ENCODE measurements around the gene ODF4.

DNA sequence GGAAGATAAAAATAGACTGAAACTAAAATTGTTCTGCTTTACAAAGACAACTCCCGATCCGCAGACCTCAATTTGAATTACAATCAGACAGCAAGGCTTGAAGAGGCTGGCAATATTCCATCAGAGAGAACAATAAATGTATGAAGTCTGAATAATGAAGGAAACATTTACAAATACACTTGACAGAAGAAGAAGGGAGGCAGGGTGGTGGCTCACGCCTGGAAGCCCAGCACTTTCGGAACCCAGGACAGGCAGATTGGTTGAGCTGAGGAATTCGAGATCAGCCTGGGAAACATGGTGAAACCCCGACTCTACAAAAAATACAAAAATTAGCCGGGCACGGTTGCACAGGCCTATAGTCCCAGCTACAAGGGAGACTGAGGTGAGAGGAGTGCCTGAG, 14.6 kb downstream of the ODF4 start:
- TF ChIP-seq, protein P1, sequence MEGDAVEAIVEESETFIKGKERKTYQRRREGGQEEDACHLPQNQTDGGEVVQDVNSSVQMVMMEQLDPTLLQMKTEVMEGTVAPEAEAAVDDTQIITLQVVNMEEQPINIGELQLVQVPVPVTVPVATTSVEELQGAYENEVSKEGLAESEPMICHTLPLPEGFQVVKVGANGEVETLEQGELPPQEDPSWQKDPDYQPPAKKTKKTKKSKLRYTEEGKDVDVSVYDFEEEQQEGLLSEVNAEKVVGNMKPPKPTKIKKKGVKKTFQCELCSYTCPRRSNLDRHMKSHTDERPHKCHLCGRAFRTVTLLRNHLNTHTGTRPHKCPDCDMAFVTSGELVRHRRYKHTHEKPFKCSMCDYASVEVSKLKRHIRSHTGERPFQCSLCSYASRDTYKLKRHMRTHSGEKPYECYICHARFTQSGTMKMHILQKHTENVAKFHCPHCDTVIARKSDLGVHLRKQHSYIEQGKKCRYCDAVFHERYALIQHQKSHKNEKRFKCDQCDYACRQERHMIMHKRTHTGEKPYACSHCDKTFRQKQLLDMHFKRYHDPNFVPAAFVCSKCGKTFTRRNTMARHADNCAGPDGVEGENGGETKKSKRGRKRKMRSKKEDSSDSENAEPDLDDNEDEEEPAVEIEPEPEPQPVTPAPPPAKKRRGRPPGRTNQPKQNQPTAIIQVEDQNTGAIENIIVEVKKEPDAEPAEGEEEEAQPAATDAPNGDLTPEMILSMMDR (IDR thresholded peaks at IDR 0.05), result no peak
- TF ChIP-seq POLR2A (IDR thresholded peaks at IDR 0.05), result no peak

Measured in adrenal gland (tissue), 5 donors.